GM12891 (cell line): ENCODE data around the gene MADD.

ENCODE experiments used
- PAX5 ChIP-seq: IDR thresholded peaks from 2 replicates; pipeline ENCODE4 v1.6.1; 2011; ENCODE audit warnings: low read length, moderate library complexity, mild to moderate bottlenecking; ENCODE audit not compliant: insufficient read depth, severe bottlenecking
- POLR2A ChIP-seq: IDR thresholded peaks from 2 replicates; pipeline ENCODE4 v1.6.1; 2011; ENCODE audit warnings: low read depth, low read length, control low read depth
- POLR2AphosphoS5 ChIP-seq: IDR thresholded peaks from 2 replicates; pipeline ENCODE4 v1.6.1; 2011; ENCODE audit warnings: low read depth, low read length, control low read depth
- SPI1 ChIP-seq: IDR thresholded peaks from 2 replicates; pipeline ENCODE4 v1.6.1; 2011; ENCODE audit warnings: low read depth, low read length, control low read depth
- TAF1 ChIP-seq: IDR thresholded peaks from 2 replicates; pipeline ENCODE4 v1.6.1; 2011; ENCODE audit warnings: low read depth, low read length, control low read depth

GRCh38 chr11:47348859-47349258 lies 78.9 kb downstream of the MADD start:
- TF ChIP-seq POLR2AphosphoS5 (no peak), POLR2A (no peak), TAF1 (no peak), PAX5 (no peak), SPI1 (no peak)
